ENCODE measurements around the gene PCDH9.

PCDH9 gene

DNA sequence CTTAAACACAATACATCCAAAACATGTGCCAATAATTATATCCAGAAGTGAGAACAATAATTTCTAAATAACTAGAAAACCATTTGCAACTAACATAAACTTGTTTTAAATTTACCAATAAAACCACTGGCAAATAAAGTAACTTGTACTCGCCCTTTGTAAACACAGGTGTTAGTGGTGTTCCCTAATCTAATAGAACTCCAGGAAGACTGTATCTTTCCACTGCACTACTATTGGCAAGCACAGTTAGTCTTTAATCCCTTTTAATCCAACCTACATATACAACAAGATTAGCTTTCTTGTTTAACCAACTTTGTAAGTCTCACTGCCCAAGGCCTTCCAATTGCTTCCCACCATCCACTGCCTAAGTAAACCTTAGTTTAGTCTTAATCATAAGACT, 79.5 kb downstream of the PCDH9 start:
- Histone ChIP-seq H3K4me3 (ENCODE audit: severe bottlenecking) (no peak overlapping the region), H3K36me3 (ENCODE audit: low read depth) (no peaks in the 10 kb centered on the region), H3K27ac (ENCODE audit: poor library complexity, severe bottlenecking) (no peak overlapping the region), H3K27me3 (ENCODE audit: insufficient read depth, poor library complexity, severe bottlenecking) (no peaks in the 10 kb centered on the region), H3K9me3 (ENCODE audit: severe bottlenecking) (no peaks in the 10 kb centered on the region), H3K4me1 (ENCODE audit: insufficient read depth, poor library complexity, severe bottlenecking) (peaks cover 7% of the 10 kb centered on the region)
- ATAC-seq (ENCODE audit: low read depth) (no peak), DNase-seq (ENCODE audit: low spot score) (no peak)
- TF ChIP-seq CTCF (IDR thresholded peaks at IDR 0.05; ENCODE audit: poor library complexity, severe bottlenecking), result no peak

DNA sequence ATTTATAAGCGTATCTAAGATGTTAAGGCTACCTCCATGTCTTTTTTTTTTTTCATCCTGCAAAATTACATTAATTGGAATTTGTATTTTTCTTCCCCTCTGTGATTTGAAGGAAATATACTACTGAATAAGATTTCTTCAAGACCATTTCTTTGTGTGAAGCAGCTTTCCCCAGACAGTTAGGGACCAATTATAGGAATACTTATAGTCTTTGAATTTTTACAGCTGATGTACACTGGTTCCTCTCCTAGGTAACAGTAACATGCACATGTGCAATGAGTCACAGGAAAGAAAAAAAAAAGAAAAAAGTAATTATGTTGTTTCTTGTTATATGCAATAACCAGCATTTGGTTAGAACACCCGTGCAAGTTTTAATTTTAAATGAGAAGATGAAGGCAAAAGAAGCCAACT, 82.0 kb downstream of the PCDH9 start:
- peaks cover 7% of the 10 kb centered on the region for H3K4me1 ChIP-seq (ENCODE audit: insufficient read depth, poor library complexity, severe bottlenecking)
- H3K27ac ChIP-seq (ENCODE audit: poor library complexity, severe bottlenecking), result no peak overlapping the region
- no peaks in the 10 kb centered on the region for H3K36me3 ChIP-seq (ENCODE audit: low read depth)
- no peak overlapping the region for H3K4me3 ChIP-seq (ENCODE audit: severe bottlenecking)
- ATAC-seq (ENCODE audit: low read depth) (no peak), DNase-seq (ENCODE audit: low spot score) (no peak)
- no peak for TF ChIP-seq CTCF (IDR thresholded peaks at IDR 0.05; ENCODE audit: poor library complexity, severe bottlenecking)
- H3K27me3 ChIP-seq (ENCODE audit: insufficient read depth, poor library complexity, severe bottlenecking), result no peaks in the 10 kb centered on the region
- no peaks in the 10 kb centered on the region for H3K9me3 ChIP-seq (ENCODE audit: severe bottlenecking)

- H3K36me3 ChIP-seq (ENCODE audit: low read depth), result no peaks in the 10 kb centered on the region
- no peak overlapping the region for H3K4me3 ChIP-seq (ENCODE audit: severe bottlenecking)
- H3K9me3 ChIP-seq (ENCODE audit: severe bottlenecking), result no peaks in the 10 kb centered on the region
- H3K27me3 ChIP-seq (ENCODE audit: insufficient read depth, poor library complexity, severe bottlenecking), result no peaks in the 10 kb centered on the region
- ATAC-seq (ENCODE audit: low read depth), result peak; percentile 19; the same call in 1 of the 3 replicates
- H3K4me1 ChIP-seq (ENCODE audit: insufficient read depth, poor library complexity, severe bottlenecking), result peaks cover 7% of the 10 kb centered on the region
- no peak overlapping the region for H3K27ac ChIP-seq (ENCODE audit: poor library complexity, severe bottlenecking)
- TF ChIP-seq CTCF (IDR thresholded peaks at IDR 0.05; ENCODE audit: poor library complexity, severe bottlenecking), result no peak
- DNase-seq (ENCODE audit: low spot score), result no peak
These were observed 82.6 kb downstream of the PCDH9 start for GRCh38 chr13:67147342-67148133.

DNA sequence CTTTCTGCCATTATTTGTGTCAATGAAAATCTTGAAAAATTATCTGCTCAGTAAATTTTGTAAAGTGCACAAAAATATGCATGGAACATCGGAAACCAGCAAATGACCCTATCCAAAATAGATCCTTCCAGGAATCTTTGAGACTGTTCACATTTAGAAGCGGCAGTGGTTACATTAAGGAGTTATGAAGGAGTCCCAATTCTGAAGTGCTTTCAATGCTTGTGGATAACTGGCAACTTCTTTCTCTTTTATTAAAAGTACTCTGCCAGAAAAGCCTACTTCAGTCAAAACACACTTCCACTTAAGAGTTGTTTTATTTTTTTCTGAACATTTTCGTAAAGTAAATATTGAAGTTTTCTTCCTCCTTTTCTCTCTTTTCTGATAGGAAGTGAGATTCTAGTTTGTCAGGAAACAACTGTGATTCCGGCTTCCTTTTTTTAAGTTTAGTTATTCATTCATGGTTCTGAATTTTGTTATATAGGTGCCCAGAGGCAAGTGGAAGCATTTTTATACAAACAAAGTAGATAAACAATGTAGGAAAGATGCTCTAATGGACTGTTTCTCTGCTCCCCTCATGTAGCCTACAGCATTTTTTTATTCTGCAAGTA, 83.5 kb downstream of the PCDH9 start:
- Histone ChIP-seq H3K36me3 (ENCODE audit: low read depth) (no peaks in the 10 kb centered on the region), H3K4me3 (ENCODE audit: severe bottlenecking) (no peak overlapping the region), H3K4me1 (ENCODE audit: insufficient read depth, poor library complexity, severe bottlenecking) (peaks cover 7% of the 10 kb centered on the region), H3K9me3 (ENCODE audit: severe bottlenecking) (no peaks in the 10 kb centered on the region), H3K27ac (ENCODE audit: poor library complexity, severe bottlenecking) (no peak overlapping the region), H3K27me3 (ENCODE audit: insufficient read depth, poor library complexity, severe bottlenecking) (no peaks in the 10 kb centered on the region)
- DNase-seq (ENCODE audit: low spot score) (no peak), ATAC-seq (ENCODE audit: low read depth) (no peak)
- TF ChIP-seq CTCF (IDR thresholded peaks at IDR 0.05; ENCODE audit: poor library complexity, severe bottlenecking), result no peak

DNA sequence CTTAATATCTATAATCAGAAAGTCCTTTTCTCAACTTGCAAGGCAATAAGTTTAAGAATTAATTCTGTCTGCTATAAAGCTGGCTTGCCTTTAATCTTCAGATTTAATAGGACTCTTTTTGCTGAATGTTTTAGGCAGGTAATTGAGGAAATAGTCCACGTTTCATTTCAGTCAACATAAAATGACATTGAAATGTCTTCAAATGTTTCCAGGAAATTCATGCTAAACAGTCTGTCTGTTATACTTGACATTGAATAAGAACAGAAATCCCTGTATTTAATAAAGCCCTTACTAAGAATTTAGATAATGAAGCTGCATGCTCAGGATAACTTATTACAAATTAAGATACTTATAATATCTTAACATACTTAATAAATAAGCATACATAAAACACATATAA, 84.2 kb downstream of the PCDH9 start:
- no peak overlapping the region for H3K27ac ChIP-seq (ENCODE audit: poor library complexity, severe bottlenecking)
- H3K4me3 ChIP-seq (ENCODE audit: severe bottlenecking), result no peak overlapping the region
- H3K9me3 ChIP-seq (ENCODE audit: severe bottlenecking), result no peaks in the 10 kb centered on the region
- no peak for DNase-seq (ENCODE audit: low spot score)
- no peak for ATAC-seq (ENCODE audit: low read depth)
- H3K4me1 ChIP-seq (ENCODE audit: insufficient read depth, poor library complexity, severe bottlenecking), result peaks cover 7% of the 10 kb centered on the region
- no peak for TF ChIP-seq CTCF (IDR thresholded peaks at IDR 0.05; ENCODE audit: poor library complexity, severe bottlenecking)
- H3K27me3 ChIP-seq (ENCODE audit: insufficient read depth, poor library complexity, severe bottlenecking), result no peaks in the 10 kb centered on the region
- H3K36me3 ChIP-seq (ENCODE audit: low read depth), result no peaks in the 10 kb centered on the region
